Activated CD4-positive, alpha-beta T cell treated with anti-CD3 and anti-CD28 coated beads for 4 hours (primary cell): ENCODE data around the gene TP53BP2.

Experiments used
- DNase-seq, 2 donors: peaks; one replicate each; pipeline ENCODE4 v3.0.0-alpha.2; 2020

Gene TP53BP2

DNA sequence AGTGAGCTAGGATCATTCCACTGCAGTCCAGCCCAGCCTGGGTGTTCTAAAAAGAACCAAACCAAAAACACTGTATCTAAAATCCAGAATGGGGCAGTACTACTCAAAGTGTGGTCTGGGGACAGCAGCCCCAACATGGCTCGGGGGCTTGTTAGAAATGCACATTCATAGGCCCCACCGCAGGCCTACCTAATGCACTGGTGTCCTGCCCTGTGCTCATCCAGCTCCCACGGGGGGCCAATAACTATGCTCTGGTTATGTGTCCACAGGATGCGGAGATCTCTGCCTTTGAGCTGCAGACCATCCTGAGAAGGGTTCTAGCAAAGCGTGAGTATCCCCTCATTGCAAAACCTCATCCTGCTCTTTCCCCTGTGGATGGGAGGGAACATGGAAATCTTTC, 81.9 kb downstream of the TP53BP2 start:
- DNase-seq: no peak

DNA sequence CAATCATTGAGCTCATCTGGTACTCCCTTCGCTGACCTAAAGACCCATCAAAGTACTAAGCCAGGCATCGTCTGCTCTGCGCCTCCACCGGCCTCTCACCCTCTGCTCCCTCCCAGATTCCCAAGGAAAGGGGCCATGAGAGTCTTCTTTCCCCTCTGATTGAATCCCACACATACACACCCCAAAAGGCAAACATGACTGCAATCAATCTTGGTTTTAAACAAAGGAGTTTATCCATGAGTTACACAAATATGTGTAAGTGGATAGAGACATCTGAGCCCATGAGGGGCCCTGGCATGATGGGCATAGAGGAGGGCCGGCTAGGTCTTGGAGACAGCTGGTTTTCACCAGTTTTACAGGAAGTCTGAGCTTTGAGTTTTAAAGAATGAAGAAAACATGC, 82.5 kb downstream of the TP53BP2 start:
- DNase-seq: no peak

GRCh38 chr1:223761411-223761810, 84.3 kb downstream of the TP53BP2 start:
- DNase-seq: no peak

DNA sequence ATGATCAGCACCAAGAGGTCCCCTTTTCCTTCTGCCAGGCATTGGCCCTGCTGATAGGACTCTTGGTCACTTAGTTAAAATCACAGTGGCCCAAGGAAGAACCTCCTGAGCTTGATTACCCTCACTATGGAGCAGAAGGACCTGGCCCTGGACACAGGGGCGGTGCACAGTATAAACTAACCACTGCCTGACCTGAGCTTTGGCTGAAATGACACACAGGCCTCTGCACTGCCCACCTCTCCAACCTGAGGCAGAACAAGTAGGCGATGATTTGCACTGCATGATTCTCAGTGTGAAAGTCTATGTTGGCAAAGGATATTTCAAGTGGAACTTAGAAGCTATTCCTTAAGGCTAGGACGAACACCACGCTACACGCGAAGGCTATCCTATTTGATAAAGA, 84.9 kb downstream of the TP53BP2 start:
- no peak for DNase-seq

DNA sequence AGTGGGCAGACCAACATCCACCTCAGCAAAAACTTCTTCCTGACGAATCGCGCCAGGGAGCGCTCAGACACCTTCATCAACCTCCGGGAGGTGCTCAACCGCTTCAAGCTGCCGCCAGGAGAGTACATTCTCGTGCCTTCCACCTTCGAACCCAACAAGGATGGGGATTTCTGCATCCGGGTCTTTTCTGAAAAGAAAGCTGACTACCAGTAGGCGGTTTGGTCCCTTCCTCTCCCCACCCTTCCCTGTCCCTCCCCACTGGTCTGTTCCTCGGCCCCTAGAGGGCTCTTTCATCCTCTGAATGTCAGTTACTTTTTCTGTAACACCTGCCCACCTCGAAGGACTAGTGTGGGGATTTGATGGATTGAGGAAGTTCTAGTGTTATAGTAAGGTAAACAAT, 86.5 kb downstream of the TP53BP2 start:
- no peak for DNase-seq

DNA sequence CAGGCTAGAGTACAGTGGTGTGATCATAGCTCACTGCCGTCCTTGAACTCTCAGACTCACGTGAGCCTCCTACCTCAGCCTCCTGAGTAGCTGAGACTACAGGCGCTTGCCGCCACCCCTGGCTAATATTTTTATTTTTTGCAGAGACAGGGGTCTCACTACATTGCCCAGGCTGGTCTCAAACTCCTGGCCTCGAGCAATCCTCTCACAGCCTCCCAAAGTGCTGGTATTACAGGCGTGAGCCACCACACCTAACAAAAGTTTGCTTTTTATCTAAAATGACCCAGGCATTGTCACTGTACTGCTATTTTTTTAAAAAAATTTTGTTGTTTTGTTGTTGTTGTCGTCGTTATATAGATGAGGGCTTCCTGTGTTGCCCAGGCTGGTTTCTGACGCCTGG, 87.0 kb downstream of the TP53BP2 start:
- DNase-seq: no peak

DNA sequence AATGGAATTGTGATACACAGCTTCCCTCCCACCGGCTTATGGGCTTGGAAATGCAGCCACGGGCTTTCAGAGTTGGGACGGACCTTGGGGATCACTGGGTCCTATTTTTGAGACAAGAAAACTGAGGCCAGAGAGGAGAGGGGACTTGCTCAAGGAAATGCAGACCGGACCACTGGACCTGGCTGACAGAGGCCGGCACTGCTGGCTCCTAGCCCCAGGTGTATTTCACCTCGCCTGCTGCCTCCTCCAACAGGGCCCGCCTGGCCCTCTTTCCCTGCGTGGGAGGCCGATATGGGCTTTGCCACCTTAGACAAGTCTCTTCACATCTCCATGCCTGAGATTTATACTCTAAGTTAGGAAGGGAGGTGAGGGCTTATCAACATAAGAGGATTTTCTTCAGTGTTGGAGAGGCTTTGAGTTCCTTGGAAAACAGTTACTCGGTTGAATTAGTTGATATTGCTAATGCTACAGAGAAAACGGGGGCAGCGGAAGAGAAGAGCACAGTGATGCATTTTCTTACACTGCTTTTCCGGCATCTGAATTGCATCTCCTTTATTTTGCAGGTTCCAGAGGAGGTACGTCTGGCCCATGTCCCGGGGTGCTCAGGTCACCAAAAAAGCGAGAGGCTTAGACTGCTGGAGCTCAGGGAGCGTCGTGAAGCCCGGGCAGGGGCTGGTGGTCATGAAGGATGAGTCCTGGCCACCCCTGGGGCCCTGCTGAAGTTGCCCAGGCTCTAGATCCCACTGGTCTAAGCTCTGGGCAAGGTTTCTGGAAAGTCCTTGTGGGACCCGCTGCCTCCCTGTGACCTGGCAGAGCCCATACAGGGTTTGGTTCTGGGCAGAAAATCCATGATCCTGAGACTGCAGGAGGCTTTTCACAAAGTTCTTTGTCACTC, 88.7 kb downstream of the TP53BP2 start:
- no peak for DNase-seq

DNA sequence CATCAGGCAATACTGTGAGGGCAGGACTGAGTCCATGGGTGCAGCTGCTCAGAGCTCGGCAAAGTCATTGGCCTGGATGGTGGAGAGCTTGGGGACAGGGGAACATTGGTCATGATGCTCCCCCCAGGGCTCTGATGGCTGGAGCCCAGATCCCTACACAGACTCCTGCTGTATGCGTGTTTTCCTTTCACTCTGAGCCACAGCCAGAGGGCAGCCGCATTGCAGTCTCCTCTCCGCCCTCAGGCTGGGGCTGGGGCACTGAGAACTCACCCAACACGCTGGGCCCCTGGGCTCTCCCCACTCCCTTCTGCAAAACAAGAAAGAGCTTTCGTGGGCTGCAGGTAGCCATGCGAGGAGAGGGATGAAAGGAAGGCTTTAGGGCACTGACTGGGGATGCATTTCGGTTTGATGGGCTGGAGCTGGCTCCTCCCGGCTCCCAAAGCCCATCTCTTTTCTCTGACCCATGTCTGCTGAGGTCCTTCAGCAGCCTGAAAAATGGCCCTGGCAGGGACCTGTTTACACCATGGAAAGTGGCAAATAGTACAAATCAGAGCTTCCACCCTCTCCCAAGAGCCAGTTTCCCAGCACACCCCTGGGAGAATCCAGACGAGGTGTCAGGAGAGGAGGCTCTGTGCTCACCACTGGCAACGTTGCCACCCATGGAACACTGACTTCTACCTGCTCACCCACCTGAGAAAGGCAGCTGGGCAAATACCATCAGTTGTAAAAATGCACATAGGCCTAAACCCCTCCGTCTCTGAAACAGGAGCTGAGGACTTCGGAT, 89.6 kb downstream of the TP53BP2 start:
- DNase-seq: no peak

DNA sequence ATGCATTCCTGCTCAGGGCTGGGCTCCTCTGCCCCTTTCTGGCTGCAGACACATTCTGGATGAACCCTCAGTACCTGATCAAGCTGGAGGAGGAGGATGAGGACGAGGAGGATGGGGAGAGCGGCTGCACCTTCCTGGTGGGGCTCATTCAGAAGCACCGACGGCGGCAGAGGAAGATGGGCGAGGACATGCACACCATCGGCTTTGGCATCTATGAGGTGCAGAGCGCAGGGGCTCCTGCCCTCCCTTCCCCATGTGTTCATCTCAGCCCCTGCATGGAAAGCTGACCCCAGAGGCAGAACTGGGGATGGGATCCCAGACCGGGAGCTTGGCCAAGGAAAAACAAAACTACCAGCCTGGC, 90.3 kb downstream of the TP53BP2 start:
- DNase-seq: no peak

DNA sequence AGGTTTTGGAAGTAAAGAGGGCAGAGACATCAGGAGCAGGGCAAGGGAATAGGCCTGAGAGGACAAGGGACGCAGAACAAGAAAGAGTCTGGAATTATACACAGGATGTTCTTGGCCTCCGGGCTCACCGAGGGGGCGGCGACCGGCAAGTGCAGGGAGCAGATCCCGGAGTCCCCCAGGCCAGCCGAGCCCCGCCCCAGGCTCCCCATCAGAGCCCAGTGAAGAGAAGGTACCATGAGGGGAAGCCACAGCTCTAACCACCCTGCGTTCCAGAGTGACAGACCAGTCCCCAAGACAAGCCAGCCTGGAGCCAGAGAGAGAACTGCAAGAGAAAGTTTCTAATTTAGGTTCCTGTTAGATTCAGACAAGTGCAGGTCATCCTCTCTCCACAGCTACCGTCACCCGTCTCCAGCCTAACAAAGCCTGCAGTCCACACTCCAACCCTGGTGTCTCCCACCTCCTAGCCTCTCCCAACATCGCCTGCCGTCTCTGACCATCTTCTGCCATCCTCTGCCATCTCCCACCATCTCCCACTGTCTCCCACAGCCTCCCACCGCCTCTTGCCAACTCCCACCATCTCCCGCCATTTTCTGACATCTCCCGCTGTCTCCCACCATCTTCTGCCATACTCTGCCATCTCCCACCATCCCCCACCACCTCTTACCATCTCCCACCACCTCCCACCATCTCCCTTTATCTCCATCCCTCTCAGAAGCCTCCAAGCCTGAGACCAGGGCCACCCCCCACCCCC, 90.9 kb downstream of the TP53BP2 start:
- no peak for DNase-seq

DNA sequence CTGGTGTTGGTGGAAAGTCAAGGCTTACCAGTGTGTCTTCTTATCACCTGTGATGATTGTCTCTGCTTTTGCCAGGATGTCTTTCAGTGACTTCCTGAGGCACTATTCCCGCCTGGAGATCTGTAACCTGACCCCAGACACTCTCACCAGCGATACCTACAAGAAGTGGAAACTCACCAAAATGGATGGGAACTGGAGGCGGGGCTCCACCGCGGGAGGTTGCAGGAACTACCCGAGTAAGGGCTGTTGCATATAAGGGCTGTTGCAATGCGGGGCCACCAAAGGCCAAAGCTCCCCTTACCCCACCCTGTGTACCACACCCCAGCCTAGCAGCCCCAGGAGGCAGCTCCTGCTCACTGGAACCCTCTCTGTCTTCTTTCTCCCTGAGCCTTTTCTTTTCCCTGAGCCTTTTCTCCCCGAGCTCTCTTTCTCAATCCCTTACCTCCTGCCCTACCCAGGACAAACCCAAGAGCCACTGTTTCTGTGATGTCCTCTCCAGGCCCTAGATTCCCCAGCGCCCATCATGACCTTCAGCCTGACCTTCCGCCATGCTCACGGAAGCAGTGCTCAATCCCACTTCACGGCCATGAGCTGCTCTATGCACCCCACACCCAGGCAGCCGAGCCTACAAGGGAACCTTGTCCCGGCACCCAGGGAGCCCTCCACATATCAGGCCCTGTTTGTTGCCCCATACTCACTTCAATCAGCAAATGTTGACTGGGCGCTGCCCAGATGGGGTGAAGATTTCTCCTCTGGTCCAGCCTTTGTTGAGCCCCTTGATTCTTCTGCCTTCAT, 92.8 kb downstream of the TP53BP2 start:
- no peak for DNase-seq

- DNase-seq: no peak
Observed at GRCh38 chr1:223751696-223752095, 94.1 kb downstream of the TP53BP2 start.

- no peak for DNase-seq
Observed at GRCh38 chr1:223750730-223751570, 94.8 kb downstream of the TP53BP2 start.

GRCh38 chr1:223748773-223749733, 96.7 kb downstream of the TP53BP2 start:
- DNase-seq: peak; percentile 59 to 66

GRCh38 chr1:223748405-223748772, 97.4 kb downstream of the TP53BP2 start:
- no peak for DNase-seq

DNA sequence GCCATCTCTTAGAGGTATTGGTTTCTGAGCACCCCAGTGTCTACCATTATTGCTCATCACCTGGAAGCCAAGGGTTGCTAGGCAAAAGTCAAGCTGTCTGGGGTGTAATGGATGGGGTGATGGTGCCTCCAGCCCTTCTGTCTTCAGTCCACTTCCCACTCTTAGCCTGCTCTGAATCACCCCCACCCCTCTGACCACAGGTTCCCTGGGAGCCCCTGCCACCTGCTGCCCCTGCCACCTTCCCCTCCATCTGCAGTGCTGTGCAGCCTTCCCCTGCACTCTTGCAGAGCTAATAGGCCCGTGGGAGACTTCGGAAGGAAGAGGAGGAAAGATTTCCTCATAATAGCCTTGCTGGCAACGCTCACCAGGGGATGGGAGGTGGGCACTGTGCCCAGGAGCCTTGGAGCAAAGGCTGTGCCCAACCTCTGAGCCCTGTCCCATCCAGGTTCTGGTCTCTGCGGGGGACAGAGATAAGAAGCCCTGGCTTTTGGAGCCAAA, 97.9 kb downstream of the TP53BP2 start:
- no peak for DNase-seq

DNA sequence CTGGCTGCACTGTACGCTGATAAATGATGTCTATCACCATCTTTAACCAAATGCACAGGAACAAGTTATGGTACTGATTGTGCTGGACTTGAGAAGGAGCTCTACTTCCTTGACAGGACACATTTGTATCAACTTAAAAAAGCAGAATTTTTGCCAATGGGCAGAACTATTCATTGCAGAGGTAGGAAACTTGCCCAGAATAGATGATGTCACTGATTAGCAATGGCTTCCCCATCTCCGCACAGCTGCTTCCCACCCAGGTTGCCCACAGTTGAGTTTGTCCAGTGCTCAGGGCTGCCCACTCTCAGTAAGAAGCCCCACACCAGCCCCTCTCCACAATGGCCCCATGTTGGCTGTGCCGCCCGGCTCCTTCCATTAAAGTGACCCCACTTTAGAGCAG, 100.0 kb downstream of the TP53BP2 start:
- no peak for DNase-seq

- DNase-seq: no peak
Observed at GRCh38 chr1:223742856-223743517, 102.8 kb downstream of the TP53BP2 start.

GRCh38 chr1:223741861-223742260, 103.9 kb downstream of the TP53BP2 start:
- no peak for DNase-seq
